Glutamatergic neuron (in vitro differentiated cells): Measurements from ENCODE around the gene PKDREJ. TPM values are rescaled to one million over a fixed set of nuclear protein-coding genes. Genes with fewer than 3 reads are reported as not detected.

ENCODE experiments used
- DNase-seq: peaks from one replicate; pipeline ENCODE4 v3.0.0; 2022
- H3K27ac Mint-ChIP-seq: one replicate; pipeline ENCODE4 v1.8.0; 2020; ENCODE audit warnings: mild to moderate bottlenecking, mixed read lengths, inconsistent platforms; ENCODE audit not compliant: unreplicated experiment
- H3K27me3 Mint-ChIP-seq: one replicate; pipeline ENCODE4 v1.8.0; 2020; ENCODE audit warnings: mild to moderate bottlenecking, moderate library complexity, mixed read lengths, inconsistent platforms; ENCODE audit not compliant: unreplicated experiment
- H3K36me3 Mint-ChIP-seq: one replicate; pipeline ENCODE4 v1.8.0; 2020; ENCODE audit warnings: mild to moderate bottlenecking, mixed read lengths, inconsistent platforms; ENCODE audit not compliant: unreplicated experiment
- H3K4me1 Mint-ChIP-seq: one replicate; pipeline ENCODE4 v1.8.0; 2020; ENCODE audit warnings: mild to moderate bottlenecking, low read depth, mixed read lengths, inconsistent platforms; ENCODE audit not compliant: unreplicated experiment
- H3K4me3 Mint-ChIP-seq: one replicate; pipeline ENCODE4 v1.8.0; 2020; ENCODE audit warnings: mild to moderate bottlenecking, mixed read lengths, inconsistent platforms; ENCODE audit not compliant: unreplicated experiment
- H3K9me3 Mint-ChIP-seq: one replicate; pipeline ENCODE4 v1.8.0; 2020; ENCODE audit warnings: mild to moderate bottlenecking, moderate library complexity, mixed read lengths, inconsistent platforms; ENCODE audit not compliant: unreplicated experiment
- CTCF ChIP-seq: fragments of 200-600 bp; sonication (generic); IDR thresholded peaks from one replicate; pipeline ENCODE4 v1.5.0; 2021; ENCODE audit not compliant: partially characterized antibody, unreplicated experiment
- total RNA-seq: library from RNA; stranded (reverse); fragmentation: NEBNext Ultra II Directional; extraction: Animal tissue kit (Norgen Biotek cat#: 25700); gene quantifications from one replicate; pipeline ENCODE4 v1.2.1, GENCODE V29; 2021; ENCODE audit not compliant: unreplicated experiment

Gene PKDREJ
- total RNA-seq, 1 donor from 2014 or later = not detected

GRCh38 chr22:46259374-46259773 is 3.8 kb downstream of the PKDREJ start:
- Mint-ChIP-seq H3K27ac (no peak overlapping the region), H3K4me3 (no peak overlapping the region), H3K4me1 (no peaks in the 10 kb centered on the region), H3K27me3 (peaks cover 16% of the 10 kb centered on the region), H3K9me3 (peaks cover 6% of the 10 kb centered on the region), H3K36me3 (peaks cover 47% of the 10 kb centered on the region)
- TF ChIP-seq CTCF = no peak
- no peak for DNase-seq

- Mint-ChIP-seq H3K27ac (no peak overlapping the region), H3K4me1 (no peaks in the 10 kb centered on the region), H3K27me3 (peaks cover 9% of the 10 kb centered on the region), H3K9me3 (no peaks in the 10 kb centered on the region), H3K4me3 (no peak overlapping the region), H3K36me3 (peaks cover 28% of the 10 kb centered on the region)
- DNase-seq = no peak
- no peak for TF ChIP-seq CTCF
These were observed 6.7 kb downstream of the PKDREJ start for GRCh38 chr22:46256358-46256958.

- Mint-ChIP-seq H3K27ac (no peak overlapping the region), H3K36me3 (peaks cover 7% of the 10 kb centered on the region), H3K4me1 (no peaks in the 10 kb centered on the region), H3K27me3 (peaks cover 7% of the 10 kb centered on the region), H3K9me3 (peaks cover 2% of the 10 kb centered on the region), H3K4me3 (no peak overlapping the region)
- DNase-seq = no peak
- no peak for TF ChIP-seq CTCF
These were observed 11.2 kb downstream of the PKDREJ start for GRCh38 chr22:46251816-46252380.

- H3K27ac Mint-ChIP-seq = no peak overlapping the region
These were observed 11.9 kb downstream of the PKDREJ start for GRCh38 chr22:46251266-46251665.

More at GRCh38 chr22:46251266-46251665, 11.9 kb downstream of the PKDREJ start:
- TF ChIP-seq CTCF = no peak
- Mint-ChIP-seq H3K4me1 (no peaks in the 10 kb centered on the region), H3K27me3 (peaks cover 7% of the 10 kb centered on the region), H3K9me3 (peaks cover 2% of the 10 kb centered on the region), H3K4me3 (peak overlapping the region; percentile 85), H3K36me3 (peaks cover under 1% of the 10 kb centered on the region)
- no peak for DNase-seq
